PC-3 (cell line): ENCODE data around the gene CDK5RAP2.

Experiments
- EZH2 ChIP-seq: fragments of 300-600 bp; sonication (generic); IDR thresholded peaks from one replicate; pipeline ENCODE4 v1.6.1; 2017; ENCODE audit warnings: antibody characterized with exemption, mild to moderate bottlenecking, low read length; ENCODE audit not compliant: unreplicated experiment
- EZH2phosphoT487 ChIP-seq: fragments of 300-600 bp; sonication (generic); IDR thresholded peaks from 2 replicates; pipeline ENCODE4 v1.6.1; 2018; ENCODE audit warnings: mild to moderate bottlenecking, antibody characterized with exemption, low read length, borderline replicate concordance
- TF ChIP-seq, protein P1 (sequence below): fragments of 300-600 bp; sonication (generic); conservative IDR thresholded peaks from 2 replicates; pipeline ENCODE4 v1.5.1; 2017; ENCODE audit warnings: antibody characterized with exemption, low read depth, mild to moderate bottlenecking, low read length

DNA sequence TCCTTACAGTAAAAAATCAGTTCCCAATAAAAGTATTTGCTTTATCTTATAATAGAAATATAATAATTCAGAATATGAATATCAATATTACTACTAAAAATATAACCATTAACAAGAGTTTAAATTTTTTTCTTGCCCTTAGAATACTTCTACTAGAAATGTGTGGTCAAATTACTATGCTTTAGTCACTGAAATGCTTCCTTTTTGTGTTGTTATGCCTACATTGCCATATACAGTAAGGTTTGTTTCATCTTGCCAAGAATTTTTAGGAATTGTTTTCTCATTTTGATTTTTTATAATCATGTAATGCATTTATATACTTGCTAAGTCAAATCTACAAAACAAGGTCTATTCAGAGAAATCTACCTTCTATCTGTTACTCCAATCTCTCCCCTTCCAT is 181.7 kb downstream of the CDK5RAP2 start:
- TF ChIP-seq, protein P1, sequence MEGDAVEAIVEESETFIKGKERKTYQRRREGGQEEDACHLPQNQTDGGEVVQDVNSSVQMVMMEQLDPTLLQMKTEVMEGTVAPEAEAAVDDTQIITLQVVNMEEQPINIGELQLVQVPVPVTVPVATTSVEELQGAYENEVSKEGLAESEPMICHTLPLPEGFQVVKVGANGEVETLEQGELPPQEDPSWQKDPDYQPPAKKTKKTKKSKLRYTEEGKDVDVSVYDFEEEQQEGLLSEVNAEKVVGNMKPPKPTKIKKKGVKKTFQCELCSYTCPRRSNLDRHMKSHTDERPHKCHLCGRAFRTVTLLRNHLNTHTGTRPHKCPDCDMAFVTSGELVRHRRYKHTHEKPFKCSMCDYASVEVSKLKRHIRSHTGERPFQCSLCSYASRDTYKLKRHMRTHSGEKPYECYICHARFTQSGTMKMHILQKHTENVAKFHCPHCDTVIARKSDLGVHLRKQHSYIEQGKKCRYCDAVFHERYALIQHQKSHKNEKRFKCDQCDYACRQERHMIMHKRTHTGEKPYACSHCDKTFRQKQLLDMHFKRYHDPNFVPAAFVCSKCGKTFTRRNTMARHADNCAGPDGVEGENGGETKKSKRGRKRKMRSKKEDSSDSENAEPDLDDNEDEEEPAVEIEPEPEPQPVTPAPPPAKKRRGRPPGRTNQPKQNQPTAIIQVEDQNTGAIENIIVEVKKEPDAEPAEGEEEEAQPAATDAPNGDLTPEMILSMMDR: no peak
- TF ChIP-seq EZH2 (no peak), EZH2phosphoT487 (no peak)
